GM19238 (cell line): ENCODE results near the gene PI4KA.
A peak's percentile ranks its signal among the peaks of the same experiment; 100 is the strongest.
"Not testable (repeated sequence)": the region's sequence is repeated elsewhere in the genome, so short reads cannot be mapped to it uniquely, and the experiment has no call there.

ENCODE experiments used
- DNase-seq: peaks from one replicate; pipeline ENCODE4 v3.0.0; 2011; ENCODE audit warnings: low spot score; ENCODE audit not compliant: insufficient read length

PI4KA gene

GRCh38 chr22:20749453-20749852, 109.2 kb downstream of the PI4KA start:
- DNase-seq = no peak

- peak; percentile 60 for DNase-seq
These were observed 109.7 kb downstream of the PI4KA start for GRCh38 chr22:20748731-20749428.

- no peak for DNase-seq
These were observed 110.5 kb downstream of the PI4KA start for GRCh38 chr22:20748082-20748481.

GRCh38 chr22:20747223-20747622, 111.4 kb downstream of the PI4KA start:
- DNase-seq = no peak

GRCh38 chr22:20746431-20747189, 112.0 kb downstream of the PI4KA start:
- no peak for DNase-seq

- DNase-seq = no peak
These were observed 113.5 kb downstream of the PI4KA start for GRCh38 chr22:20745119-20745518.

GRCh38 chr22:20744456-20744855, 114.2 kb downstream of the PI4KA start:
- DNase-seq = no peak

- no peak for DNase-seq
These were observed 115.8 kb downstream of the PI4KA start for GRCh38 chr22:20742764-20743163.

GRCh38 chr22:20741634-20742581, 116.7 kb downstream of the PI4KA start:
- no peak for DNase-seq

- DNase-seq = no peak
These were observed 117.5 kb downstream of the PI4KA start for GRCh38 chr22:20741008-20741633.

- DNase-seq = no peak
These were observed 118.2 kb downstream of the PI4KA start for GRCh38 chr22:20740222-20740951.

- no peak for DNase-seq
These were observed 120.1 kb downstream of the PI4KA start for GRCh38 chr22:20738394-20739089.

- not testable (repeated sequence) for DNase-seq
These were observed 121.7 kb downstream of the PI4KA start for GRCh38 chr22:20736891-20737290.

GRCh38 chr22:20735356-20736162, 123.1 kb downstream of the PI4KA start:
- DNase-seq = not testable (repeated sequence)

- DNase-seq = not testable (repeated sequence)
These were observed 126.2 kb downstream of the PI4KA start for GRCh38 chr22:20732431-20732830.

- no peak for DNase-seq
These were observed 129.4 kb downstream of the PI4KA start for GRCh38 chr22:20729194-20729593.

GRCh38 chr22:20728523-20729190, 130.0 kb downstream of the PI4KA start:
- no peak for DNase-seq
